PC-3 (cell line): ENCODE data around the gene CDC42EP3. TPM values are rescaled to one million over a fixed set of nuclear protein-coding genes. Genes with fewer than 3 reads are reported as not detected.

Source experiments
- ATAC-seq: fragments of 200-7000 bp; cut with Tn5 transposase; 2 replicates; pipeline ENCODE4 v1.9.1; 2020; ENCODE audit warnings: mild to moderate bottlenecking, moderate library complexity
- BruUV-seq: library from RNA; stranded (reverse); fragments of 400-500 nt; replicated peaks from 2 replicates; lab custom pipeline; 2021; lab: Mats Ljungman, UMichigan
- CTCF ChIA-PET: fragments of 300-600 bp; sonication (Branson Sonifier 250); formaldehyde crosslinking; loops from one replicate; lab custom pipeline; 2022; ENCODE audit warnings: antibody characterized with exemption; lab: Charles Lee
- POLR2A ChIA-PET: fragments of 300-600 bp; sonication (Branson Sonifier 250); formaldehyde crosslinking; loops from one replicate; lab custom pipeline; 2022; ENCODE audit warnings: antibody characterized with exemption; ENCODE audit not compliant: unreplicated experiment; lab: Charles Lee
- DNase-seq: peaks from one replicate; pipeline ENCODE4 v3.0.0-alpha.2; 2015
- H2AFZ ChIP-seq: fragments of 300-600 bp; sonication (generic); 2 replicates; pipeline ENCODE4 v1.6.0; 2016; ENCODE audit warnings: antibody characterized with exemption, low read length
- H3F3A ChIP-seq: fragments of 300-600 bp; sonication (generic); one replicate; pipeline ENCODE4 v1.6.0; 2017; ENCODE audit warnings: antibody characterized with exemption, low read length, control low read depth, mild to moderate bottlenecking; ENCODE audit not compliant: unreplicated experiment
- H3K27ac ChIP-seq: fragments of 300-600 bp; sonication (generic); 2 replicates; pipeline ENCODE4 v1.5.1; 2016; ENCODE audit warnings: mild to moderate bottlenecking, low read length
- H3K27me3 ChIP-seq: fragments of 300-600 bp; sonication (generic); 2 replicates; pipeline ENCODE4 v1.6.1; 2016; ENCODE audit warnings: low read length, mixed read lengths
- H3K36me3 ChIP-seq: fragments of 300-600 bp; sonication (generic); 2 replicates; pipeline ENCODE4 v1.6.1; 2016; ENCODE audit warnings: low read depth, mixed run types, low read length, mixed read lengths
- H3K4me1 ChIP-seq: fragments of 300-600 bp; sonication (generic); 2 replicates; pipeline ENCODE4 v1.5.1; 2016; ENCODE audit warnings: low read length; ENCODE audit not compliant: insufficient read depth
- H3K4me2 ChIP-seq: fragments of 300-600 bp; sonication (generic); 2 replicates; pipeline ENCODE4 v1.6.0; 2016; ENCODE audit warnings: low read length
- H3K4me3 ChIP-seq: fragments of 300-600 bp; sonication (generic); 2 replicates; pipeline ENCODE4 v1.5.1; 2016; ENCODE audit warnings: mild to moderate bottlenecking, low read length, mixed read lengths
- H3K79me2 ChIP-seq: fragments of 300-600 bp; sonication (generic); 2 replicates; pipeline ENCODE4 v1.6.1; 2017; ENCODE audit warnings: low read length, mixed read lengths
- H3K9ac ChIP-seq: fragments of 300-600 bp; sonication (generic); 2 replicates; pipeline ENCODE4 v1.6.0; 2016; ENCODE audit warnings: mild to moderate bottlenecking, low read length
- H3K9me2 ChIP-seq: fragments of 300-600 bp; sonication (generic); replicated peaks from 2 replicates; pipeline ENCODE4 v1.6.1; 2016; ENCODE audit warnings: mixed run types, low read length, mixed read lengths
- H3K9me3 ChIP-seq: fragments of 300-600 bp; sonication (generic); 2 replicates; pipeline ENCODE4 v1.6.1; 2016; ENCODE audit warnings: low read length, mixed read lengths
- H4K20me1 ChIP-seq: fragments of 300-600 bp; sonication (generic); 2 replicates; pipeline ENCODE4 v1.6.1; 2016; ENCODE audit warnings: low read length, mixed read lengths
- CTCF ChIP-seq: fragments of 300-600 bp; sonication (generic); conservative IDR thresholded peaks from 2 replicates; pipeline ENCODE4 v1.5.1; 2017; ENCODE audit warnings: antibody characterized with exemption, low read depth, mild to moderate bottlenecking, low read length
- EZH2 ChIP-seq: fragments of 300-600 bp; sonication (generic); IDR thresholded peaks from one replicate; pipeline ENCODE4 v1.6.1; 2017; ENCODE audit warnings: antibody characterized with exemption, mild to moderate bottlenecking, low read length; ENCODE audit not compliant: unreplicated experiment
- EZH2phosphoT487 ChIP-seq: fragments of 300-600 bp; sonication (generic); IDR thresholded peaks from 2 replicates; pipeline ENCODE4 v1.6.1; 2018; ENCODE audit warnings: mild to moderate bottlenecking, antibody characterized with exemption, low read length, borderline replicate concordance
- intact Hi-C: fragments of 100-400 bp; cut with micrococcal nuclease; formaldehyde crosslinking; loops from 2 replicates; pipeline ENCODE4 v1.9.0; 2023
- total RNA-seq: library from RNA; depleted of rRNA; stranded (reverse); fragments of >200 nt; gene quantifications from 2 replicates; pipeline ENCODE4 v1.2.3, GENCODE V29; 2014

Gene CDC42EP3
- total RNA-seq, 1 experiment from 2014 or later = 28.4 TPM

DNA sequence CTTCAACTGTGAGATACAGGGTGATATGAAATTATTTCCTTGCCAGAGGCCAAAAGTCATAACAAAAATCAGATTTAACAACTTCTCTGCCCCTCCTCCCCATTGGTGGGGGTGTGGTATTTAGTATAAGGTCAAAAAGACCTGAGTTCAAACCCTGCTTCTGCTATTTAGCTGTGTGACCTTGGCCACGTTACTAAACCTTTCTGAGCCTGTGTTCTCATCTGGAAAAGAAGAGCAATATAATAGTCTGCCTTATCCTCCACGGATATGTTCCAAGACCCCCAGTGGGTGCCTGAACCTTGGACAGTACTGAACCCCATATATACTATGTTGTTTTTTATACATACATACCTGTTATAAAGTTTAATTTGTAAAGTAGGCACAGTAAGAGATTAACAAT, 3.7 kb downstream of the CDC42EP3 start:
- no peak overlapping the region for H3K9ac ChIP-seq
- H3K27ac ChIP-seq = no peak overlapping the region
- intact Hi-C loops = no loop called here
- H3K27me3 ChIP-seq = no peaks in the 10 kb centered on the region
- peaks cover 12% of the 10 kb centered on the region; the same call in 1 of the 2 replicates for H3K36me3 ChIP-seq
- peaks cover 33% of the 10 kb centered on the region for H4K20me1 ChIP-seq
- no peak overlapping the region for H3K4me3 ChIP-seq
- peaks cover 85% of the 10 kb centered on the region for H3K79me2 ChIP-seq
- no peak for ATAC-seq
- ChIA-PET POLR2A (no interaction called here), CTCF (no interaction called here)
- DNase-seq = no peak
- no peaks in the 10 kb centered on the region for H3F3A ChIP-seq
- H2AFZ ChIP-seq = no peak overlapping the region
- H3K9me2 ChIP-seq = no peaks in the 10 kb centered on the region
- no TSS peak for BruUV-seq
- no peak for TF ChIP-seq EZH2phosphoT487
- TF ChIP-seq CTCF = no peak
- TF ChIP-seq EZH2 = no peak
- H3K4me1 ChIP-seq = peaks cover 17% of the 10 kb centered on the region
- no peaks in the 10 kb centered on the region for H3K9me3 ChIP-seq
- no peak overlapping the region for H3K4me2 ChIP-seq

GRCh38 chr2:37666772-37667171, 4.7 kb downstream of the CDC42EP3 start:
- Histone ChIP-seq H3F3A (no peaks in the 10 kb centered on the region), H3K9ac (no peak overlapping the region), H3K36me3 (peaks cover 12% of the 10 kb centered on the region; the same call in 1 of the 2 replicates), H3K4me1 (peaks cover 16% of the 10 kb centered on the region), H3K4me2 (no peak overlapping the region), H3K27ac (no peak overlapping the region), H3K27me3 (no peaks in the 10 kb centered on the region), H3K9me3 (no peaks in the 10 kb centered on the region), H2AFZ (no peak overlapping the region), H4K20me1 (peaks cover 33% of the 10 kb centered on the region), H3K4me3 (no peak overlapping the region), H3K9me2 (no peaks in the 10 kb centered on the region), H3K79me2 (peaks cover 94% of the 10 kb centered on the region)
- intact Hi-C loops = no loop called here
- ATAC-seq (no peak), DNase-seq (no peak)
- TF ChIP-seq EZH2 = no peak
- no peak for TF ChIP-seq CTCF
- TF ChIP-seq EZH2phosphoT487 = no peak
- CTCF ChIA-PET = no interaction called here
- BruUV-seq = no TSS peak
- POLR2A ChIA-PET = no interaction called here

DNA sequence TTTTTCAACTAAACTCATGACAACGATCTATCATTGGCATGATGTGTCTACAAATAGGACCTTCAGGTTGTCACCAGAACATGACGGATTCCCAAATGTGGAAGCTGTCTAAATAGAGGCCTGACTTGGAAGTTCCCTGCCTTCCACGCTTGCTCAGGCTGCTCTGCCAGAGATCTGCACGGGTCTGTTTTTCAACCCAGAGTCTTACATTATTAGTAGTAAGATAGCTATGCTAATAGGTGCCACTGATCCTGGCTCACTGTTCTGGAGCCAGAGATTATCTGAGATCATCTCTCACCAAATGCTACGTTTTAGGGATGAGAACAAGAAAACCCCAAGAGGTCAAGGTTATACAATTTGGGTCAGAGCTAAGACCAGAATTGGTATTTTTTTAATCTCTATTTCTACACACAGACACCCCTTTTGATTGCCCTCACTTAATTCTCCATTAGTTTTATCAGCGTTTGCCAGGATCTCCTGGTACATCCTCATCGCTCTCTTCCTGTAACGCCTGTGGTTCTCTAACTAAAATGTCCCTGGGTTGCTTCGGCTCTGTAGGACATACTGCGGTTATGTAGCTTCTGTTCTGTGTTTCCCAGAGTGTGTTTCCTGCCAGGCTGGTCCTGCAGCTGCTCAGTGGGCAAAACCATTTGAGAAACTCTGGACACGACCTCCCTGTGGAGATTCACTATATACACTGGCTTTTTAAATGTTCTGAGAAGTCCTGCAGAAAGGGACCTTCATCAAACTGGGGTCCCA, 5.7 kb downstream of the CDC42EP3 start:
- POLR2A ChIA-PET = interaction anchor here (0.6 kb wide), 1 partner anchor 367 kb away, joined by 6 read pairs; no protein-coding TSS in a partner anchor
- Histone ChIP-seq H3K27ac (no peak overlapping the region), H3K4me1 (peaks cover 16% of the 10 kb centered on the region), H2AFZ (no peak overlapping the region), H3K27me3 (no peaks in the 10 kb centered on the region), H3K4me2 (no peak overlapping the region), H3F3A (no peaks in the 10 kb centered on the region), H4K20me1 (peaks cover 32% of the 10 kb centered on the region), H3K9me3 (no peaks in the 10 kb centered on the region), H3K9ac (no peak overlapping the region), H3K36me3 (peaks cover 12% of the 10 kb centered on the region; the same call in 1 of the 2 replicates), H3K79me2 (peaks cover 98% of the 10 kb centered on the region), H3K9me2 (no peaks in the 10 kb centered on the region), H3K4me3 (no peak overlapping the region)
- TF ChIP-seq EZH2 = no peak
- no peak for TF ChIP-seq EZH2phosphoT487
- no peak for TF ChIP-seq CTCF
- CTCF ChIA-PET = no interaction called here
- intact Hi-C loops = no loop called here
- no peak for DNase-seq
- BruUV-seq = no TSS peak
- ATAC-seq = no peak
